Transverse colon (tissue), 4 donors: ENCODE results near the gene CTTN.

Experiments used
- EP300 ChIP-seq: sonication (generic); formaldehyde crosslinking; IDR thresholded peaks from one replicate; pipeline ENCODE4 v1.6.1; 2017; ENCODE audit warnings: antibody characterized with exemption, low read depth
- POLR2A ChIP-seq: fragments of 450-650 bp; IDR thresholded peaks from one replicate; pipeline ENCODE4 v1.6.1; 2016; ENCODE audit warnings: antibody characterized with exemption, mild to moderate bottlenecking, moderate library complexity
- POLR2AphosphoS5 ChIP-seq, 3 donors: sonication (generic); formaldehyde crosslinking; IDR thresholded peaks; one replicate each; pipeline ENCODE4 v1.6.1; 2016; ENCODE audit warnings: antibody characterized with exemption in 3 of 3
- TF ChIP-seq, protein P1 (sequence below), 5 experiments: fragments of 200-600 bp in 3 of 5; fragments of 450-650 bp in 2 of 5; sonication (generic) in 3 of 5; IDR thresholded peaks; 1 replicate in 2 of 5; 2 replicates in 3 of 5; pipeline ENCODE4 v1.5.1; 2016 to 2017; ENCODE audit warnings: antibody characterized with exemption in 5 of 5, inconsistent platforms in 3 of 5, mild to moderate bottlenecking in 2 of 5, moderate library complexity in 1 of 5

GRCh38 chr11:70436501-70436860 is 38.2 kb downstream of the CTTN start:
- TF ChIP-seq POLR2A: no peak
- TF ChIP-seq, protein P1, sequence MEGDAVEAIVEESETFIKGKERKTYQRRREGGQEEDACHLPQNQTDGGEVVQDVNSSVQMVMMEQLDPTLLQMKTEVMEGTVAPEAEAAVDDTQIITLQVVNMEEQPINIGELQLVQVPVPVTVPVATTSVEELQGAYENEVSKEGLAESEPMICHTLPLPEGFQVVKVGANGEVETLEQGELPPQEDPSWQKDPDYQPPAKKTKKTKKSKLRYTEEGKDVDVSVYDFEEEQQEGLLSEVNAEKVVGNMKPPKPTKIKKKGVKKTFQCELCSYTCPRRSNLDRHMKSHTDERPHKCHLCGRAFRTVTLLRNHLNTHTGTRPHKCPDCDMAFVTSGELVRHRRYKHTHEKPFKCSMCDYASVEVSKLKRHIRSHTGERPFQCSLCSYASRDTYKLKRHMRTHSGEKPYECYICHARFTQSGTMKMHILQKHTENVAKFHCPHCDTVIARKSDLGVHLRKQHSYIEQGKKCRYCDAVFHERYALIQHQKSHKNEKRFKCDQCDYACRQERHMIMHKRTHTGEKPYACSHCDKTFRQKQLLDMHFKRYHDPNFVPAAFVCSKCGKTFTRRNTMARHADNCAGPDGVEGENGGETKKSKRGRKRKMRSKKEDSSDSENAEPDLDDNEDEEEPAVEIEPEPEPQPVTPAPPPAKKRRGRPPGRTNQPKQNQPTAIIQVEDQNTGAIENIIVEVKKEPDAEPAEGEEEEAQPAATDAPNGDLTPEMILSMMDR (IDR thresholded peaks at IDR 0.05): no peak
- TF ChIP-seq EP300: no peak
- TF ChIP-seq POLR2AphosphoS5 (IDR thresholded peaks at IDR 0.05): no peak
